ENCODE results near the gene KIAA1671.

- TF ChIP-seq EP300 (IDR thresholded peaks at IDR 0.05) = no peak
- no peak for TF ChIP-seq CTCF (IDR thresholded peaks at IDR 0.05)
Measured at GRCh38 chr22:25200967-25201366, 248.5 kb downstream of the KIAA1671 start.
